ENCODE data around the gene VAMP4.
"Not testable (repeated sequence)": the region's sequence is repeated elsewhere in the genome, so short reads cannot be mapped to it uniquely, and the experiment has no call there.

Gene VAMP4

GRCh38 chr1:171693541-171693940 is 48.3 kb downstream of the VAMP4 start:
- DNase-seq: not testable (repeated sequence)

- no peak for DNase-seq
These were observed 58.0 kb downstream of the VAMP4 start for GRCh38 chr1:171683870-171684269.

GRCh38 chr1:171680339-171680738 is 61.5 kb downstream of the VAMP4 start:
- no peak for DNase-seq

- DNase-seq: no peak
These were observed 65.0 kb downstream of the VAMP4 start for GRCh38 chr1:171676823-171677222.

- DNase-seq: no peak
These were observed 67.1 kb downstream of the VAMP4 start for GRCh38 chr1:171674431-171675405.

GRCh38 chr1:171670739-171671138 is 71.1 kb downstream of the VAMP4 start:
- DNase-seq: no peak

GRCh38 chr1:171668372-171668771 is 73.5 kb downstream of the VAMP4 start:
- no peak for DNase-seq

- DNase-seq: no peak
These were observed 75.6 kb downstream of the VAMP4 start for GRCh38 chr1:171666114-171666769.

GRCh38 chr1:171664976-171665375 is 76.9 kb downstream of the VAMP4 start:
- no peak for DNase-seq

- no peak for DNase-seq
These were observed 77.8 kb downstream of the VAMP4 start for GRCh38 chr1:171663854-171664575.

GRCh38 chr1:171663036-171663853 is 78.6 kb downstream of the VAMP4 start:
- no peak for DNase-seq

- no peak for DNase-seq
These were observed 80.7 kb downstream of the VAMP4 start for GRCh38 chr1:171661076-171661650.

- not testable (repeated sequence) for DNase-seq
These were observed 85.7 kb downstream of the VAMP4 start for GRCh38 chr1:171656206-171656605.

- DNase-seq: no peak
These were observed 86.1 kb downstream of the VAMP4 start for GRCh38 chr1:171655746-171656116.

GRCh38 chr1:171654942-171655745 is 86.7 kb downstream of the VAMP4 start:
- DNase-seq: no peak

GRCh38 chr1:171654201-171654941 is 87.5 kb downstream of the VAMP4 start:
- DNase-seq: no peak

GRCh38 chr1:171653796-171654195 is 88.1 kb downstream of the VAMP4 start:
- DNase-seq: no peak

- DNase-seq: no peak
These were observed 89.5 kb downstream of the VAMP4 start, which contains the start of gene MYOC for GRCh38 chr1:171652234-171652822. MYOC (minus strand) TSS chr1:171652688; CDS start chr1:171652611, 77 bp downstream.
